DMS114 treated with DMSO at 0.1 percent for 48 hours (cell line): Measurements from ENCODE around the gene UNC93B1.

Source experiments
- DNase-seq: peaks from one replicate; lab custom pipeline; 2025; ENCODE audit not compliant: unreplicated experiment; lab: John Stamatoyannopoulos, UW

Gene UNC93B1

DNA sequence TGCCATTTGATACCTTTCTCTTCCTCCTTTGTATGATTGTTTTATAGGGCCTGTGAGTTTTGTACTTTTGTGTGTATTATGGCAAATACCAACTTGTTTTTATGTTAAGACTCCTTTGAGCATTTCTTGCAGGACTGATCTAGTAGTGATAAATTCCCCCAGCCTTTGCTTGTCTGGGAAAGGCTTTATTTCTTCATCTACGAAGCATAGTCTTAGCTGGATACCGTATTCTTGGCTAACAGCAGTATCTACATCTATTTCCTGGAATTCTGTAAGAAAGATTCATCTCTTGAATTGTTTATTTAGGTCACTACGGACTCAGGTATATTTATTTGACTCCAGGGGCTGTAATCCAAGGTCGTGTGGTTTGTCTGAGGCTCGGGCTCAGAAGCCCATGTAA lies 20.6 kb upstream of the UNC93B1 start:
- no peak for DNase-seq

- DNase-seq, result no peak
Observed at GRCh38 chr11:68022531-68022930, 18.6 kb upstream of the UNC93B1 start.

GRCh38 chr11:68021167-68021787 lies 17.4 kb upstream of the UNC93B1 start:
- DNase-seq, result no peak

DNA sequence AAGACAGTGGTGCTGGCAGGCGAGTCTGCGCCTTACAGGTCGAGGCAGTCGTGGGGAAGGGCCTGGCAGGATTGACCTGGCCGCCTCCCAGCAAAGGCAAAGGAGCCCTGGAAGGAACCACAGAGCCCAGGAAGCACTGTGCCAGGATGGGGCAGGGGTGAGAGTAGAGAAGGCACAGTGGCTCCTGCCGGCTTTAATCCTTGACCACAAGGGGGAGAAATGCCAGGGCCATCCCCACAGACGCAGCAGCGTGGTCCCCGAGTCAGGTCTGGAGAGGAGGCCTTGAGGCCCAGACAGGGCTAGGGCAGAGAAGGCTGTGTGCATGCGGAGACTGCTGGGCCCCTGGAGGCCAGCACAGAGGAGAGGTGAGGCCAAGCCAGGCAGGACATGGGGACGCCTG lies 16.7 kb upstream of the UNC93B1 start:
- DNase-seq, result peak; percentile 86

DNA sequence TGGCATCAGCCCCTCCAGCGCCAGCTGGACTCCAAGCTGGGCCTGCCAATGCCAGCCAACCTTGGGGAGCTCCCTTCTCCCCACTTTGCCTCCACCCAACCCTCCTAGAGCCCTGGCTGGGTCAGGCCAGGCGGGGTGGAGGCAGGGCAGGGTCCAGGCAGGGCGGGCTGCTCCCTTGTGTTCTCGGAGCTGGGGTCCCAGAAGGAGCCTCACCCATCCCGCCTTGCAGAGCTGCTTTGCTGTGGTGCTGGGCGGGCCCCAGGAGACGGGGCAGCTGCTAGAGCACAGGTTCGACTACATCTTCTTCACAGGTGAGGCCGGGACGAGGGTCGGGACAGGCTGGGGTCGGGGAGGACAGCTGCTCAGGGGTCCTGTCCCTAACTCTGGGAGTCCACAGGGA lies 15.6 kb upstream of the UNC93B1 start:
- DNase-seq, result no peak

GRCh38 chr11:68018730-68019190 lies 14.9 kb upstream of the UNC93B1 start:
- no peak for DNase-seq

GRCh38 chr11:68017980-68018729 lies 14.3 kb upstream of the UNC93B1 start:
- DNase-seq, result no peak

DNA sequence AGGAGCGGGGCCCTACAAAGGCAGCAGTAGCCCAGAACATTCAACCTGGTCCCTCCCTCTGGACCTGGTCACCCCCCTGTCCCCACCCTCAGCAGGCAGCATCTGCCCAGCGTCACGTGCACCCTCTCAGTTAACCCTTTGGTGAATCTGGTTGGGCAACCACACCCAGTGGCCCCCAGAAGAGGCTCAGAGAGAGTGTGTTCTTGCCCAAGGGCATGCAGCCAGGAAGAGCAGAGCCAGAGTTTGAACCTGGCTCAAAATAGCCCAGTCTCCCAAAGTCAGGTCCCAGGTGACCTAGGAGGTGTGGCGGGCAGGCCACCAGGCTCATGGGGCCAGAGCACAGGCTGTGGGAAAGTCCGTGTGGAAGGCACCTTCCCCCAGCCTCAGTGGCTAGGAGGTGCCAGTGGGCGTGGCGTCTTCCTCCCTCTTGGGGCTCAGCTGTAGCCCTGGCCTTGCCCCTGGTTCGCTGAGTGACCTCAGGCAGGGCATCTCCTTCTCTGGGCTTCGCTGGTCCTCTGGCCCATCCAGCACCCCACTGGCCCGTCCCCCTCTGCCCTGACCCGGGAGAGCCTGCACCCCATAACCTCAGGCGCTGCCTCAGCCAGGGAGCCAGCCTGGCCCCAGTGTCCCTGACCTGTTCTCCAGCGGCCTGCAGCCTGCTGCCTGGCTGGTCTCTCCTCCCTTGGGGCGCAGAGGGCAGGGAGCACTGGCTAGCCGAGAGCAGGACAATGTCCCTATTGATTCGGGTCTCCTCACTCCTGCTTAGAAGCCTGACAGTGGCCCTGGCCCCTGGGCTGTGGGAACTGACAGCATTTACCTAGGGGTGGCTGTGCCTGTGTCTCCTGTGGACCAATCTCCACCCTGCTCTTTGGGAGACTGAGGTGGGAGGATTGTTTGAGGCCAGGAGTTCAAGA lies 13.3 kb upstream of the UNC93B1 start:
- DNase-seq, result no peak

- no peak for DNase-seq
Observed at GRCh38 chr11:68016161-68016903, 12.4 kb upstream of the UNC93B1 start.

- DNase-seq, result no peak
Observed at GRCh38 chr11:68015467-68015866, 11.6 kb upstream of the UNC93B1 start.

DNA sequence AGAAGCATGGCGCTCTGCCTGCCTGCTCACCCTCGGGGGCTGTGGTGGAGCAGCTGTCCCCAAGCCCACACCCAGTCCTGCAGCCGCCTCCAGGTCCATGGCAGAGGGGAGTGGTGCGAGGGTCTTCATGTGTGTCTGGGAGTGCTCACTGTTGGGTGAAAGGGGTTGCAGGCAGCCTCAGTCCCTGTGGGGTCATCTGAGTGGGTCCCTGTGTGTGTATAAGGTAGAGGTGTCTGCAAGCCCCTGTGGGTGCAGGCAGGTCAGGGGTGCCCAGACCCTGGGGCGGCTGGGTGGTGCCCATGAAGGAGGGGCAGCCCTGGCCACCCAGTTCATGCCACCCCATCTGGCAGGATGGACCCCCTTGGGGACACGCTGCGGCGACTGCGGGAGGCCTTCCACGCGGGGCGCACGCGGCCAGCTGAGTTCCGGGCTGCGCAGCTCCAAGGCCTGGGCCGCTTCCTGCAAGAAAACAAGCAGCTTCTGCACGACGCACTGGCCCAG lies 11.1 kb upstream of the UNC93B1 start:
- DNase-seq, result no peak

DNA sequence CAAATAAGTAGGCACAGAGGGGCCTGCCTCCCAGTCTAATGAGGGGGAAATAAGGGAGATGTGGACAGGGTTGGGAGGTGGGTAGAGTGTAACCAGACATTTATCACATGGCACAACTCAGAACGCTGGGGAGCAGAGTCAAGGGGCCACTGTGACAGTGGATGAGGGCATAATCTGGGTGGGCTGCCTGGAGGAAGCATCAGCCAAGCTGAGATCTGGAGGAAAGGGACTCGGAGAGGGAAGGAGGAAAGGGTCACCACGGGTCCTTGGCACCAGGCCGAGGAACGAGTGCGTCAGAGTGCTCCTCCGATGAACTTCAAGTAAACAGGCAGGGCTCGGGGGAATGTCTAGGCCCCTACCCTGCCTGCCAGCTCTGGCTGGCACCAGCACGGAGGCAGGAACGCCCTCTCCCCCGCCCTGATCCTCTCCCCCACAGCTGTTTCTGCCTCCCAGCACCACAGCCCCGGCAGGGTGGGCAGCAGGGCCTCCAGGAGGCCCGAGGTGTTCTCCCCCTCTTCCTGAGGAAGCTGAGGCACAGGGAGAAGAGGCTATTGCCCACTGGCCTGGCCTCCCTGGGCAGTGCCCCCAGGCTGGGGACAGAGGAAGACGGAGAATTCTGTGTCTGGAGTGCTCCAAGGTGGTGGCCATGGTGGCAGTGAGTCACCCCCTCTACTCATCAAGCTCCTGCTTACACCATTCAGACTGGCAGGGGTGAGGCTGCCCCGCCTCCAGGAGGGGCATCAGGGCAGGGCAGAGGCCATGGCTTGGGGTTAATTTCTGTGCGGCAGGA lies 10.5 kb upstream of the UNC93B1 start:
- DNase-seq, result no peak

DNA sequence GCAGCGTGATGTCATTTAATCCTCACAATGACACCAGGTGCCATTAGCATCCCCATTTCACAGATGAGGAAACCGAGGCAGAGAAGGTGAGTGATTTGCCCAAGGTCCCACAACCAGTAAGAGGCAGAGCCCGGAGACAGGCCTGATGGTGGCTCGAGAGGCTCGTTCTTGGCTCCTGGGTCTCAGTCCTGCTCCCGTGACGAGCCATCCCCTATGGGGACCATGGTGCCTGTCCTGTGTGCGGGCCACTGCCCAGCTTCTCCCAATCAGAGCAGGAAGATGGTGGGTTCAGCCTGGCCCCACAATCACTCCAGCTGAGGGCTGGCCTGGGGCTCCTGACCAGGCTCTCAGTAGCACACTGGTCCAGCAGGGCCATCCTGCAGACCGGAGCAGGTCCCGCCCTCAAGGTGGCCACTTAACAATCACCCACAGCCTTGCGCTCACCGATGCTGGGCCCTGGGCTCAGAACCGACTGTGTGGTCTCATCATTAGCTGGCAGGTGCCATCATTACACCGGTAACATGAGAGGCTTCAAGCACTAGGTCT lies 9.8 kb upstream of the UNC93B1 start:
- DNase-seq, result no peak

DNA sequence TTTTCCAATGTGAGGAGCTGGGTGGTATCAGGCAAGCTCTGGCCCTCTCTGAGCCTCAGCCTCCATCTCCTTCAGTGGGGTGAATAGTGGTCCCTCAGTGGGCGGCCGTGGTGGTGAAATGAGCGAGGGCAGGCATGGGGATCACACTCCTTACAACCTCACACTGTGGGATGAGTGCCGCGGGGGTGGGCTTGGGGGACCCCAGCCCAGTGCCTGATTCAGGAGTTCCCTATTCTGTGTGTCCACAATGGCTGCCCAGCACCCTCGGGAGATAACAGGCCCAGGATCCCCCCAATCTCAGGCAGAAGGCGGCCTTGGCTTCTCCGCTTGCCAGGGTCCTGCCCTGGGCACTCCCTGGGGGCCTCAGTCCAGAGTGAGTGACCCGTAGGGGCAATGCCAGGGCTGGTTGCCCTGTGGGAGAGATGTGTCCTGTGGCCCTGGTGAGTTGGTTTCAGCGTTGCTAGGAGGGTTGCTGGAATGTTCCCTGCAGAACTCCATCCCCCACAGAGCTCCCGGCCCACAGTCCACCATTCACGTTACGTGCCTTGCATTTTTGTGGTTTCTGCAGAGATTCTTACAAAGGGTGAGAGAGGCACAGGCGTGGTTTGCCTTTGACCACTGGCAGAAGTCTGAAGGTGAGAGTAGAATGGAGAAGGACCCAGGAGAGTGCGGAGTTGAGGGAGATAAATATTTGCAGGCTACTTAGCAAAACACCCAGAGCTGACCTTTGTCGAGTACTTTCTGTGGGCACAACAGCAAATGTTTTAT lies 9.1 kb upstream of the UNC93B1 start:
- DNase-seq, result no peak

GRCh38 chr11:68012044-68012842 lies 8.3 kb upstream of the UNC93B1 start:
- DNase-seq, result no peak

GRCh38 chr11:68011051-68011943 lies 7.4 kb upstream of the UNC93B1 start:
- DNase-seq, result no peak
